Mesenchymal stem cell (in vitro differentiated cells and primary cell): ENCODE measurements around the gene RECK.

ENCODE experiments used
- DNase-seq: peaks from one replicate; pipeline ENCODE4 v3.0.0-alpha.2; 2013
- H2AFZ ChIP-seq: one replicate; pipeline ENCODE4 v1.6.1; 2013; ENCODE audit warnings: low read depth, mild to moderate bottlenecking, control low read depth, inconsistent platforms, low read length, moderate library complexity
- H2AK5ac ChIP-seq: 2 replicates; pipeline ENCODE4 v1.6.1; 2013; ENCODE audit warnings: low read length, moderate library complexity, mild to moderate bottlenecking, inconsistent platforms; ENCODE audit not compliant: severe bottlenecking
- H2BK120ac ChIP-seq: one replicate; pipeline ENCODE4 v1.6.1; 2013; ENCODE audit warnings: low read depth, mild to moderate bottlenecking, inconsistent platforms, low read length, moderate library complexity
- H2BK12ac ChIP-seq, 2 experiments: one replicate each; pipeline ENCODE4 v1.6.1; 2013; ENCODE audit warnings: inconsistent platforms in 2 of 2, low read length in 2 of 2, mild to moderate bottlenecking in 2 of 2, moderate library complexity in 2 of 2, control low read depth in 1 of 2
- H2BK15ac ChIP-seq: one replicate; pipeline ENCODE4 v1.6.1; 2013; ENCODE audit warnings: mild to moderate bottlenecking, low read depth, inconsistent platforms; ENCODE audit not compliant: poor library complexity, severe bottlenecking
- H2BK5ac ChIP-seq: 2 replicates; pipeline ENCODE4 v1.6.1; 2013; ENCODE audit warnings: low read depth, mild to moderate bottlenecking, low read length, control low read depth, inconsistent platforms; ENCODE audit not compliant: poor library complexity, severe bottlenecking
- H3K14ac ChIP-seq, 2 experiments: one replicate each; pipeline ENCODE4 v1.6.1; 2013; ENCODE audit warnings: inconsistent platforms in 2 of 2, low read length in 2 of 2, control low read depth in 1 of 2, mild to moderate bottlenecking in 1 of 2, moderate library complexity in 1 of 2
- H3K18ac ChIP-seq, 2 experiments: one replicate each; pipeline ENCODE4 v1.6.1; 2013; ENCODE audit warnings: inconsistent platforms in 2 of 2, low read length in 2 of 2, control low read depth in 1 of 2, low read depth in 1 of 2, mild to moderate bottlenecking in 1 of 2
- H3K23ac ChIP-seq, 2 experiments: one replicate each; pipeline ENCODE4 v1.6.1; 2013; ENCODE audit warnings: inconsistent platforms in 2 of 2, low read length in 2 of 2, mild to moderate bottlenecking in 2 of 2, moderate library complexity in 2 of 2, control low read depth in 1 of 2
- H3K27ac ChIP-seq: 2 replicates; pipeline ENCODE4 v1.5.1; 2013; ENCODE audit warnings: mild to moderate bottlenecking, moderate library complexity, low read length, control low read depth, inconsistent platforms; ENCODE audit not compliant: poor library complexity, severe bottlenecking
- H3K27me3 ChIP-seq, 2 experiments: 2 replicates each; pipeline versions ENCODE4 v1.6.1 to v1.7.0; 2013; ENCODE audit warnings: low read length in 2 of 2, mild to moderate bottlenecking in 2 of 2, moderate library complexity in 2 of 2, control low read depth in 1 of 2, inconsistent platforms in 1 of 2; ENCODE audit not compliant: control insufficient read depth in 1 of 2, insufficient read depth in 1 of 2
- H3K36me3 ChIP-seq, 2 experiments: 2 replicates each; pipeline versions ENCODE4 v1.6.1 to v1.7.0; 2013; ENCODE audit warnings: low read length in 2 of 2, control low read depth in 1 of 2, inconsistent platforms in 1 of 2, low read depth in 1 of 2, mild to moderate bottlenecking in 1 of 2; ENCODE audit not compliant: insufficient read depth in 2 of 2, control insufficient read depth in 1 of 2
- H3K4ac ChIP-seq, 2 experiments: one replicate each; pipeline ENCODE4 v1.6.1; 2013; ENCODE audit warnings: inconsistent platforms in 2 of 2, low read length in 2 of 2, mild to moderate bottlenecking in 2 of 2, moderate library complexity in 2 of 2, control low read depth in 1 of 2, low read depth in 1 of 2
- H3K4me1 ChIP-seq: 2 replicates; pipeline ENCODE4 v1.6.1; 2013; ENCODE audit warnings: low read depth, low read length, control low read depth; ENCODE audit not compliant: control insufficient read depth, insufficient read depth
- H3K4me2 ChIP-seq: 2 replicates; pipeline ENCODE4 v1.6.1; 2013; ENCODE audit warnings: low read length, mild to moderate bottlenecking, inconsistent platforms; ENCODE audit not compliant: poor library complexity, severe bottlenecking
- H3K4me3 ChIP-seq, 2 experiments: 2 replicates each; pipeline versions ENCODE4 v1.5.1 to v1.7.0; 2013; ENCODE audit warnings: low read length in 2 of 2, mild to moderate bottlenecking in 2 of 2, control low read depth in 1 of 2, low read depth in 1 of 2; ENCODE audit not compliant: insufficient read depth in 1 of 2
- H3K79me1 ChIP-seq: replicated peaks from 2 replicates; pipeline ENCODE4 v1.6.1; 2013; ENCODE audit warnings: mild to moderate bottlenecking, control low read depth, low read length, inconsistent platforms; ENCODE audit not compliant: poor library complexity, severe bottlenecking
- H3K9ac ChIP-seq: 2 replicates; pipeline ENCODE4 v1.7.0; 2013; ENCODE audit warnings: mild to moderate bottlenecking, low read length, moderate library complexity
- H3K9me3 ChIP-seq: 2 replicates; pipeline ENCODE4 v1.7.0; 2013; ENCODE audit warnings: mild to moderate bottlenecking, low read length; ENCODE audit not compliant: control insufficient read depth
- H4K8ac ChIP-seq: one replicate; pipeline ENCODE4 v1.6.1; 2013; ENCODE audit warnings: inconsistent platforms, mild to moderate bottlenecking, low read length, moderate library complexity
- H4K91ac ChIP-seq: one replicate; pipeline ENCODE4 v1.6.1; 2013; ENCODE audit warnings: mild to moderate bottlenecking, low read length, inconsistent platforms
- WGBS: methylation state at CpG from one replicate; pipeline ENCODE4 v1.1.7; 2013; ENCODE audit warnings: mixed read lengths; 5-methylcytosine and 5-hydroxymethylcytosine counted together

RECK gene

DNA sequence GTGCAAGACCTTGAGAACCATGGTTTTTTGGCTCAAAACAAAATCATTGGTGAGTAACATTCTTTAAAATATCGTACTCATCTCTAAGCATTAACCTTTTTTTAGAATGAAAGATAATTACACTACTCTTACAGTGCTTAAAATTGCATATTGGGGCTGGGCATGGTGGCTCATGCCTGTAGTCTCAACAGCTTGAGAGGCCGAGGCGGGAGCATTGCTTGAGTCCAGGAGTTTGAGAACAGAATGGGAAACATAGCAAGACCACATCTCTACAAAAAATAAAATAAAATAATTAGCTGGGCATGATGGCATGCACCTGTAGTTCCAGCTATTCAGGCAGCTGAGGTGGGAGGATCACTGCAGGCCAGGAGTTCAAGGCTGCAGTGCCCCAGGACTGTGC lies 2.9 kb upstream of the RECK start:
- no peak overlapping the region for H3K9ac ChIP-seq
- H3K14ac ChIP-seq = no peak overlapping the region
- H3K4me1 ChIP-seq = peaks cover 6% of the 10 kb centered on the region
- no peak overlapping the region for H3K4me2 ChIP-seq
- H4K8ac ChIP-seq = no peak overlapping the region
- no peak overlapping the region for H2BK15ac ChIP-seq
- no peak overlapping the region for H2AK5ac ChIP-seq
- H3K9me3 ChIP-seq = no peaks in the 10 kb centered on the region
- H3K27ac ChIP-seq = no peak overlapping the region
- H3K36me3 ChIP-seq = no peaks in the 10 kb centered on the region
- no peak overlapping the region for H4K91ac ChIP-seq
- no peak overlapping the region for H3K4ac ChIP-seq
- H3K27me3 ChIP-seq = no peaks in the 10 kb centered on the region
- H2BK12ac ChIP-seq = no peak overlapping the region
- no CpG with 5 or more reads among the region's 3 CpGs for WGBS
- no peak overlapping the region for H2BK5ac ChIP-seq
- no peak overlapping the region for H2AFZ ChIP-seq
- no peak overlapping the region for H2BK120ac ChIP-seq
- H3K79me1 ChIP-seq = peaks cover 2% of the 10 kb centered on the region
- no peak overlapping the region for H3K18ac ChIP-seq
- DNase-seq = no peak
- no peak overlapping the region for H3K23ac ChIP-seq
- H3K4me3 ChIP-seq = no peak overlapping the region

DNA sequence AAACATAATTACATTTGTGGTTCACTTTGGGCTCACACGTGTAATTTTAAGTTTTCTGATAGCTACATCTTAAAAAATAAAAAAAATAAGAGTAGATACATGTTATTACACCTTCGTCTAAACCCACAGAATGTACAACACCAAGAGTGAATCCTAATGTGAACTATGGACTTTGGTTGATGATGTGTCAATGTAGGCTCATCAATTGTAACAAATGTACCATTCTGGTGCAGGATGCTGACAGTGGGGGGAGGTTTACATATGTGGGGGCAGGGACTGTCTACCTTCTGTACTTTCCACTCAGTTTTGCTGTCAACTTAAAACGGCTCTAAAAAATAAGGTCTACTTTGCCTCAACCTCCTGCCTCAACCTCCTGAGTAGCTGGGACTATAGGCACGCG lies 2.5 kb upstream of the RECK start:
- Histone ChIP-seq H4K91ac (no peak overlapping the region), H3K14ac (no peak overlapping the region), H2BK15ac (no peak overlapping the region), H3K4me3 (no peak overlapping the region), H2BK5ac (no peak overlapping the region), H4K8ac (no peak overlapping the region), H3K4me2 (no peak overlapping the region), H3K18ac (no peak overlapping the region), H3K79me1 (peaks cover 2% of the 10 kb centered on the region), H3K27ac (no peak overlapping the region), H2AK5ac (no peak overlapping the region), H3K36me3 (no peaks in the 10 kb centered on the region), H2BK120ac (no peak overlapping the region), H3K4ac (no peak overlapping the region), H2AFZ (no peak overlapping the region), H2BK12ac (no peak overlapping the region), H3K9ac (no peak overlapping the region), H3K27me3 (no peaks in the 10 kb centered on the region), H3K23ac (no peak overlapping the region), H3K9me3 (no peaks in the 10 kb centered on the region), H3K4me1 (peaks cover 6% of the 10 kb centered on the region)
- 100% methylated on average over 3 of the region's 5 CpGs for WGBS
- no peak for DNase-seq

DNA sequence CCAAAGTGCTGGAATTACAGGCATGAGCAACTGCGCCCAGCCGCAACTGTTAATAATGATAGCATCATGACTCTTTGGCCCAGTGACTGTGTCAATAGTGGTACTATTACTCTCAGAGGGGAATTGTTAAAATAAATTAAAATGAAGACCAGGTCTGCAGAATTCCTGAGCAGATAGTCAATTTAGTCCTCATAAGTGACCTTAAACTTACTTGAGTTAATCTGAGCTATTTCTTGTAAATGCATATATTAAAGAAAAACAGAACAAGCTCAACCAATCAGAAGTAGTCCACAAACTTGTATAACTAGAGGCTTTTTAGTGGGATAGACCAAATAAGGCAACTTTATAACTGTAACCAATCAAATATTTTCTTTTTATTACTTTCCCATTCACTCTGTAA lies 1.7 kb upstream of the RECK start:
- Histone ChIP-seq H3K27ac (no peak overlapping the region), H2AFZ (no peak overlapping the region), H3K79me1 (peaks cover 4% of the 10 kb centered on the region), H3K9ac (no peak overlapping the region), H3K27me3 (no peaks in the 10 kb centered on the region), H4K8ac (no peak overlapping the region), H3K9me3 (no peaks in the 10 kb centered on the region), H3K36me3 (no peaks in the 10 kb centered on the region), H2BK5ac (no peak overlapping the region), H3K23ac (no peak overlapping the region), H3K14ac (no peak overlapping the region), H2BK12ac (no peak overlapping the region), H2BK15ac (no peak overlapping the region), H4K91ac (no peak overlapping the region), H3K18ac (no peak overlapping the region), H3K4ac (no peak overlapping the region), H2BK120ac (no peak overlapping the region), H3K4me2 (no peak overlapping the region), H3K4me3 (no peak overlapping the region), H2AK5ac (no peak overlapping the region), H3K4me1 (peaks cover 6% of the 10 kb centered on the region)
- DNase-seq = no peak
- 95% methylated on average over 2 of the region's 2 CpGs for WGBS

DNA sequence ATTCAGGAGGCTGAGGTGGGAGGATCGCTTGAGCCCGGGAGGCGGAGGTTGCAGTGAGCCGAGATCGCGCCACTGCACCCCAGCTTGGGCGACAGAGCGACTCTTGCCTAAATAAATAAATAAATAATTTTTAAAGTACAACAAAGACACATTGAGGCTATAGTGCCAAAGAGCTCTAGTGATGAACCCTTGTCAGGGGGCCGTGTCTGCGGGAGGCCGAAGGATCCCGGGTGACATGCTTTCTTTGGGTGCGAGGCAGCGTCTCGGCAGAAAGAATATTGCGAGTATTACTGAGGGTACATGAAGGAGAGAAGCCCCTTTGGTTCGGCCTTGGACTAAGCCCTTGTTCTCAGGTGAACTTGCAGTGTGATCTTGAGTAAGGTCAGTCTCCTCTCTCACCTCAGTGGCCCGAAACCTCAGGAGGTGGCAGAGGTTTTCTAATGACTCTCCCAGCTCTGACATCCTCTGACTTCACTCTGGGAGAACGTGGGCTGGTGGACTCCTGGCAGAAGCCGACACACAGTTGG lies 397 bp upstream of the RECK start:
- Histone ChIP-seq H3K4me2 (peak overlapping the region; percentile 79), H3K4ac (no peak overlapping the region), H3K27ac (no peak overlapping the region), H4K91ac (no peak overlapping the region), H2BK5ac (no peak overlapping the region), H3K4me3 (peak overlapping the region; percentile 86 to 98), H2AFZ (peak overlapping the region; percentile 68), H3K4me1 (peaks cover 6% of the 10 kb centered on the region), H3K18ac (no peak overlapping the region), H2BK120ac (no peak overlapping the region), H3K79me1 (peaks cover 4% of the 10 kb centered on the region), H3K27me3 (no peaks in the 10 kb centered on the region), H3K9me3 (no peaks in the 10 kb centered on the region), H3K36me3 (no peaks in the 10 kb centered on the region), H3K14ac (peak overlapping the region in 1 of 2 experiments; percentile 18), H2BK15ac (no peak overlapping the region), H4K8ac (no peak overlapping the region), H2AK5ac (no peak overlapping the region), H3K9ac (peak overlapping the region; percentile 97), H3K23ac (no peak overlapping the region), H2BK12ac (no peak overlapping the region)
- 61% methylated on average over 15 of the region's 20 CpGs for WGBS
- no peak for DNase-seq
